Measurements from ENCODE around the gene CSRP1. TPM values are rescaled to one million over a fixed set of nuclear protein-coding genes. Genes with fewer than 3 reads are reported as not detected.
A peak's percentile ranks its signal among the peaks of the same experiment; 100 is the strongest.

CSRP1 gene
- polyA plus RNA-seq (2012; ENCODE audit: insufficient read depth, insufficient read length, low read depth) = 78.3 TPM

DNA sequence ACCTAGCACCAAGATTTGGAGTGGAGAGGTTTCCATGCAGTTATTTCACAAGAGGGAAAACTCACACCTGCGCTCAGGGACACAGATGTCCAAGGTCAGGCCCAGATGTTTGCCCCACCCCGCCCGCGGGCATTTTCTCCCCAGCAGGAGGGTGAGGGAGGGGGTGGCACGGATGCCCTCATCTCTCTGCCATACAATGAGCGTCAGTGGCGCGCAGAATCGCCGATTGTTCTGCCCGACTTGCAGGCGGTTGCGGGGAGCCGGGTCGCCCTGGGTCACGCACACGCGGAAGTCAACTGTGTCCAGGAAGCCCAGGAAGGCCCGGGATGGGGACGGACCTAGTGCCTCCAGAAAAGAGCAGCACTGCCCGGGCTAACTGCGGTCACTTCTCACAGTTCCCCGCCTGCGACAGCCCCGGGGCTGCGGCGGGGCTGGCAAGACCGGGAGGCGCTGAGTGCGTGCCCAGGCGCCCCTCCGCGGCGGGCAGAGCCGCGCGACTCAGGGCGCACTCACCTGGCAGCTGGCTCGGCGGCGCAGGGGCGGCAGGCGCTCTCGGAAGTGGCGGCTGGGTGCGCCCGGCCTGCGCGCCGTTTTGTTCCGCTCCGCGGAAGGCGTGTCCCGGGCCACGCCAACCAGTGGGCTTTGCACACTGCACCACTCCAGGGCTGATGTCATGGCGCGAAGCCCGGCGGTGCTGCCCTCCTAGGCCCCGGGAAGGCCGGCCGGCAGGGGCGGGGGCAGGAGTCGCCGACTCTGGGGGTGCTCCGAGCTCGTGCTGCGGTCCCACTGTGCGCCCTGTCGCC is at the start of gene CSRP1:
CSRP1 (minus strand) TSS at position 567 of the 803 bp plus-strand sequence. CDS start 10,820 bp downstream, outside the sequence.
- H3K27me3 ChIP-seq = no peaks in the 10 kb centered on the region
- peaks cover 4% of the 10 kb centered on the region for H3K4me1 ChIP-seq
- DNase-seq = peak; percentile 66
- no peaks in the 10 kb centered on the region for H3K36me3 ChIP-seq
- no peaks in the 10 kb centered on the region for H3K9me3 ChIP-seq
- TF ChIP-seq, protein P1, sequence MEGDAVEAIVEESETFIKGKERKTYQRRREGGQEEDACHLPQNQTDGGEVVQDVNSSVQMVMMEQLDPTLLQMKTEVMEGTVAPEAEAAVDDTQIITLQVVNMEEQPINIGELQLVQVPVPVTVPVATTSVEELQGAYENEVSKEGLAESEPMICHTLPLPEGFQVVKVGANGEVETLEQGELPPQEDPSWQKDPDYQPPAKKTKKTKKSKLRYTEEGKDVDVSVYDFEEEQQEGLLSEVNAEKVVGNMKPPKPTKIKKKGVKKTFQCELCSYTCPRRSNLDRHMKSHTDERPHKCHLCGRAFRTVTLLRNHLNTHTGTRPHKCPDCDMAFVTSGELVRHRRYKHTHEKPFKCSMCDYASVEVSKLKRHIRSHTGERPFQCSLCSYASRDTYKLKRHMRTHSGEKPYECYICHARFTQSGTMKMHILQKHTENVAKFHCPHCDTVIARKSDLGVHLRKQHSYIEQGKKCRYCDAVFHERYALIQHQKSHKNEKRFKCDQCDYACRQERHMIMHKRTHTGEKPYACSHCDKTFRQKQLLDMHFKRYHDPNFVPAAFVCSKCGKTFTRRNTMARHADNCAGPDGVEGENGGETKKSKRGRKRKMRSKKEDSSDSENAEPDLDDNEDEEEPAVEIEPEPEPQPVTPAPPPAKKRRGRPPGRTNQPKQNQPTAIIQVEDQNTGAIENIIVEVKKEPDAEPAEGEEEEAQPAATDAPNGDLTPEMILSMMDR (IDR thresholded peaks at IDR 0.05; ENCODE audit: low read depth, low read length) = no peak
- peak within 1 kb of the TSS; percentile 53 for H3K4me3 ChIP-seq (ENCODE audit: low read depth, low read length)

DNA sequence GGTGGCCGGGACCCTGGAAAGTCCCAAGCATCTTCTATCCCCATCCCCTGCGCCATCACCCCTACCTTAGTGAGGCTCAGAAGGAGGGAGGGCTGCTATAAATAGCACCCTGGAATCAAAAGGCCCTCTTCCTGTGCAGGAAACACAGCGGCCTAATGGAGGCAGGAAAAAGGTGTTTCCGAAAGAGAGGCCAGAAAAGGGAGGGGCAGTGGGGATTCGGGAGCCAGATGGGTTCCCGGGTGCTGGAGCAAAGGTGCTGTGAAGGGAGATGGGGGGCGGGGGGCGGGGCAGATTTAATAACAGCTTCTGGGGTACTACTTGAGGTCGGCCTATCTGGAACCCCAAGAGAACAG is 48.6 kb upstream of the CSRP1 start:
- Histone ChIP-seq H3K4me1 (peaks cover 45% of the 10 kb centered on the region), H3K4me3 (ENCODE audit: low read depth, low read length) (no peak overlapping the region), H3K27me3 (no peaks in the 10 kb centered on the region), H3K9me3 (no peaks in the 10 kb centered on the region), H3K36me3 (no peaks in the 10 kb centered on the region)
- TF ChIP-seq, protein P1 (IDR thresholded peaks at IDR 0.05; ENCODE audit: low read depth, low read length) = no peak
- no peak for DNase-seq

DNA sequence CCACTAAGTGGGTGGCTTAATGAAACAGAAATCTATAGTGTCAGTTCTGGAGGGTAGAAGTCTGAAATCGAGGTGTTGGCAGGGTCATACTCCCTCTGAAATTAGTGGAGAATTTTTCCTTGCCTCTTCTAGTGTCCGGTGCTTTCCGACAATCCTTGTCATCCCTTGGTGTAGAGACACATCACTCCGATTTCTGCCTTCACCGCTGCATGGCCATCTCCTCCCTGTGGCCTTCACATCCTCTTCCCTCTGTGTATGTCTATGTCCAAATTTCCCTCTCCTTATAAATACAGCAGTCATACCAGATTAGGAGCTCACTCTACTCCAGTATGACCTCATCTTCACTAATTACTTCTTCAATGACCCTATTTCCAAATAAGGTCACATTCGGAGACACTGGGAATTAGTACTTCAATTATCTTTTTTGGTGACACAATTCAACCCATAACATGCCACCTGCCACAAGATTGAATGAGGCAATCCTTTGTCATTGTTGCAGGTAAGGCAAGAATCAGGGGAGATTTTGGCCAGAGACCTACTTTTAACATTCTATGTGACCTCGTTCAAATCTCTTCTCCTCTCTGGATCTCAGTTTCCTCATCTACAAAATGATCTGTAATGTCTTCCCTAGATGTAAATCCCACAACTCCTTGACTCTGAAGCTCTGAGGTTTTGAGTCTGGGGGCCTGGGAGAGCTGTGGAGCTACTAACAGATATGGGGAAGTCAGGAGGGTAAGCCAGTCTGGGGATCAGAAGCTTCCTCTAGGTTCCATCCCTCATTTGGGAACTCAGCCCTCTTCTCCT is 48.1 kb upstream of the CSRP1 start:
- no peaks in the 10 kb centered on the region for H3K27me3 ChIP-seq
- H3K36me3 ChIP-seq = no peaks in the 10 kb centered on the region
- peaks cover 45% of the 10 kb centered on the region for H3K4me1 ChIP-seq
- H3K9me3 ChIP-seq = no peaks in the 10 kb centered on the region
- H3K4me3 ChIP-seq (ENCODE audit: low read depth, low read length) = no peak overlapping the region
- DNase-seq = no peak
- TF ChIP-seq, protein P1 (IDR thresholded peaks at IDR 0.05; ENCODE audit: low read depth, low read length) = no peak

DNA sequence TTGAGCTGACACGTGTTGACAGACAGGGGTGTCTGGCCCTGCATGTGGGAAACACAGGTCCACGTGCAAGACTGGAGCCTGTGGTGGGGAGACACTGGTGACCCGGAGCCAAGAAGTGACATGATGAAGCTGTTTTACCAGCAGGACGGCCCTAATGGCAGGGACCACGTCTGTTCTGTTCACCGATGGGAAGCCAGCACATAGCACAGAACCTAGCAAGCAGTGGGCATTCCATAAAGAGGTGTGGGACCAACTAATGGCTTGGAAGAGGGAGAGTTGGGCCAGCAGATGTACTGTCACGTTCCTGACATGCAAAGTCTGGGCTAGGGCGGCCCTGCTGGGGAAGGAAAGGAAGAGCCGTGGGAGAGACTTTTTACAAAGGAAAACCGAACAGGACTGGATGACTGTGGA is 47.3 kb upstream of the CSRP1 start:
- H3K36me3 ChIP-seq = no peaks in the 10 kb centered on the region
- H3K4me3 ChIP-seq (ENCODE audit: low read depth, low read length) = no peak overlapping the region
- H3K9me3 ChIP-seq = no peaks in the 10 kb centered on the region
- H3K4me1 ChIP-seq = peaks cover 37% of the 10 kb centered on the region
- H3K27me3 ChIP-seq = no peaks in the 10 kb centered on the region
- TF ChIP-seq, protein P1 (IDR thresholded peaks at IDR 0.05; ENCODE audit: low read depth, low read length) = no peak
- no peak for DNase-seq

DNA sequence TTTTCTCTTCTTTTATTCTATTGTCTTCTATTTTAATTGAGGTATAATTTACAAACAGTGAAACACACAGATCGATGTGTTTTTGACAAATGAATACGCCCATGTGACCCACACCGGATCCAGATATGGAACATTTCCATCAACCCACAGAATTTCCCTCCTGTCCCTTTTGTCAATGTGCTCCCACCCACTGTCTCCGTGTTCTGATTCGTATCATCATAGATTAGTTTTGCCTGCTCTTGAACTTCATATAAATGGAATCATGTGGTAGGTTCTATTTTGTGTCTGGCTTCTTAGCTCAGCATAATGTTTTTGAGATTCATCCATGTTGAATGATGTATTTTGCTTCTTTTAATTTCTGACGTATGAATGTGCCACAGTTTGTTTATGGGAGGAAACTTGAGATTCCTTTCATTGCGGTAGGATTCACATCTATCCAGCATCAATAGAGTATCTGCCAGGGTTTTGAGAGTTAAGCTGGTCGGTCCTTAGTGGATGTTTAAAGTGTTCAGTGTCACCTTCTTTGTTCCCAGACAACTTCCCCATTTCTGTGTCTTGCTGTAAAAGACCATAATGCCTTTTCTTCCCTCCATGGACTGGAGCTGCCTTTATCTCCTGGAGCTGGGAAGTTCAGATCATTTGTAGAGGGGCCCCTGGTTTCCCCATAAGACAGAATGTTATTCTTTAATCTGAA is 46.7 kb upstream of the CSRP1 start:
- DNase-seq = no peak
- no peaks in the 10 kb centered on the region for H3K9me3 ChIP-seq
- TF ChIP-seq, protein P1 (IDR thresholded peaks at IDR 0.05; ENCODE audit: low read depth, low read length) = no peak
- H3K4me1 ChIP-seq = peaks cover 37% of the 10 kb centered on the region
- no peaks in the 10 kb centered on the region for H3K36me3 ChIP-seq
- H3K27me3 ChIP-seq = no peaks in the 10 kb centered on the region
- H3K4me3 ChIP-seq (ENCODE audit: low read depth, low read length) = no peak overlapping the region
